KG1 (cell line): ENCODE results near the gene SLC9B2.

Source experiments
- DNase-seq: peaks from one replicate; lab custom pipeline; 2025; lab: John Stamatoyannopoulos, UW

SLC9B2 gene

DNA sequence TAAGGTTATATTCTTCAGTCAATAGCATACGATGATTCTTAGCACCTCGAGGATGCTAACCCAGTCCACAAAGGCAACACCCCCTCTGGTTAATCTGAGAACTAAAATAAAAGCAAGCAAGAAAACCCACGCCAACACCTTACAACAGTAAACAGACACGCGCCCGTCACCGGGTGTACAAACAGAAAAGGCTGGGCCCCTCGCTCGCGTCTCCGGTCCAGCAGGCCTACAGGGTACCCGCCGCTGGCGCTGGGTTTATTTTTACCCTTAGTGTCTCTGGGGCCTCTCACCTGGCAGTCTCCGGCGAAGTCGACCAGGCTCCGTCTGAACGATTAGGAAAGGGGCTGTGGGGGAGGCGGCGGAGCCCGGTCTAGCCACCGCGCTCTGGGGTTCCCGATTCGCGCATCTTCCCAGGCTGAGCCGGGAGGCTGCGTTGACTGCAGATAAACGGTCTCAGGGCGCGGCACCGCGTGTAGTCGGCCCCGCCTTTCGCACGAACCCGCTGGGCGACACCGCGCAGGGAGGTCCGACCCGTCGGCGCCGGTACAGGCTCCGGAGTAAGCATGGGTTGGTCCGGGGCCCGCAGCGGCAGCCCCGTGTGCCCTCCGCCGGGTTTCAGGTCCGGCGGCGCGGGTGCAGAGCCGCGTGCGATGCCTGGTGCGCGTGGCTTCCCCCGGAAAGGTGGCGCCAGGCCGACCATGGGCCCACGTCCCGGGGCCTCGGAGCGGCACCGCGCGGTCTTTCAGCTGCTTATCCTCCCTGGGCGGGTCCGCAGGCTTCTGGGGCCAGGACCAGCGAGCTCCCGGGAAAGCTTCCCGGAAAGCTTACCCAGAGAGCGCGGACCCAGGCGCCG is 441 bp downstream of the SLC9B2 start:
- peak; percentile 68 for DNase-seq

DNA sequence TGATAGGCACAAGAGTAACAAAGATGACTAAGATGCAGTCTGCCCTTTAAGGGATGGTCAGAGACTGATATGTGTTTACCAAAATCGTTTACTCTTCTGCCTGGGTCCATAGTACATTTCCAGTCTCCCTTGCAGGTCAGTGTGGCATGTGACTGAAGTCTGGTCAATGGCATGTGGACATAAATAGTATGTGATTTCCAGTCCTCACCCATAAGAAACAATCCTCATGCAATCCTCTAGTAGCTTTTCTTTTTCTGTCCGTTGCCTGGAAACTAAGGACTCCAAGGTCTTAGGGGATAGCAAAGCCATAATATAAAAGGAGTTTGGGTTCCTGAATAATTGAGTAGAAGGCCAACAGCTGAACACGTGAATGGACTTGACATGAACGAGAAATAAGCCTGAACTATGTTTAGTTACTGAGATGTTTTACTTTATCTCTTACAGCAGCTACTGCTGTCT is 1.1 kb downstream of the SLC9B2 start:
- DNase-seq, result no peak

DNA sequence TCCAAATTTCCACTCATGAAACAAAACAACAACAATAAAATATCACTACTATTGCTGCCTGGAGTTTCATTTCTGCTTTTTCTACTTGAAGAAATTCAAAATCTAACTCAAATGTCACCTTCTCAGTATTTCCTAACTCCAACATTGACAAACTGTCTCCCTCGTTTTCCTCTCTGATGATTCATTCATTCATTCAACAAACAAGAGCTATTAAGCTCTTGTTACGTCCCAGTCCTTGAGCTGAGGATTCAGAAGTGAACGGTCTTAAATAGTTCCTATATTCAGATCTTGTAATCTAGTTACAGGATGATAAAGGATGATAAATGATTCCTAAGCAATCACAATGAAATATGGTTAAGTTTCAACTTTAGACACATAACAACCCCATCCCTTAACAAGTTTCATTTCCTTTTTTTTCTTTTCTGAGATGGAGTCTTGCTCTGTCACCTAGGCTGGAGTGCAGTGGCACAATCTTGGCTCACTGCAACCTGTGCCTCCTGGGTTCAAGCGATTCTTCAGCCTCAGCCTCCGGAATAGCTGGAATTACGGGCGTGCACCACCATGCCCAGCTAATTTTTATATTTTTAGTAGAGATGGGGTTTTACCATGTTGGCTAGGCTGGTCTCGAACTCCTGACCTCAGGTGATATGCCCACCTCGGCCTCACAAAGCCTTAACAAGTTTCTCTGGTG is 1.7 kb downstream of the SLC9B2 start:
- no peak for DNase-seq

DNA sequence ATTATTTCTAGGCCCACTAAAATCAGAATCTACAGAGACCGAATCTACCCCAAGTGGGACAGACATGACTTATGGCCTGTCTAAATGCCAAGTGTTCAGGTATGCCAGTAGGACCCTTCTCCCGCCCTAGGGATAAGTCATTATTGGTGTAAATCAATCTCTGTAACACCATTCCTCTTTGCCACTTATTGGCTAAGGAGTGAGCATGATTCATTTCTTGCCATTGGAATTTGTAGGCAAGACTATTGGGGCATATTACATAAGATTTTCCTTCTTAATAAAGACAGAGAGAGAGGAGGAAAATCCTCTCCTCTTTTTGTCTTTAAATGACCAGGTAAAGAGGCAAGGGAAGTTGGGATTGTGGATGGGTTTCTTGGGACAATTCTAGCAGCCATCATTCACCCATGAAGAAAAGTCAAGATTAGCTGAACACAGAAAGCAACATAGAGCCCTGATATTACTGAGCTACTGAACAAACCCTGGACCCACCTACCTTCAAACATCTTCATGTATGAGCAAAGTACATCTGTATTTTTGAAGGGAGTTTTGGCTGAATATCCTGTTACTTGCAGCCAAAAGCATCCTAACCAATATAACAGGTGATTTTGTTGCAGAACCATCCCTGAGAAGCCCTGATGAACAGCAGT is 2.6 kb downstream of the SLC9B2 start:
- DNase-seq, result no peak

DNA sequence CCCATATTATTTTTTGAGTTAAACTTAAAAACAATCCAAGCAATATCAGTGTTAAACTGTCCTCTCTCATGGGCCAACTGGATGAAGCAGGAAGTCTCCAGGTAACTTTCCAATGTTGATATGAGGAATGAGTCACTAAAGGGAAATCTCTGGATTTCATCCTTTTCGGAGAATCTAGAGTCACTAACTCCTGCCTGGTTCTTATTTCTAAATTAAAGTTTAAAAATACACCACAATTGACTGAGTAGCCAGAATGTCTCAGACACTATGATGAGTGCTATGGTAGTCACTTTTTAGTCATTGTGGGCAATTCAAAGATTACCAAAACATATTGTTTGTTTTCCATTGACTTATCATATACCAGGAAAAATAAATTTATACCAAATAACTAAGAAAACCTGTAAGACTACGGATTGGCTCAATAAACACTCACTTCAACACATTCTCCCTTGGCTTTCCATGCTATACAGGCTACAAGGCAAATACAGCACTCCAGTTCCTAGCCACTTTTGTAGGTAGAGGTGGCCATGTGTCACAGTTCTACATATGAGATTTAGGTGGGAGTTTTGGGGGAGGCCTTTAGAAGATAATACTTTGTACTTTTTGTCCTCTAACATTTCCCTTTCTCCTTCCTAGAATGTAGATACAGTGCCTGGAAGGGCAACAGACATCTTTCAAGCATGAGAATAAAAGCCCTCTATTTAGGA is 8.6 kb downstream of the SLC9B2 start:
- no peak for DNase-seq

DNA sequence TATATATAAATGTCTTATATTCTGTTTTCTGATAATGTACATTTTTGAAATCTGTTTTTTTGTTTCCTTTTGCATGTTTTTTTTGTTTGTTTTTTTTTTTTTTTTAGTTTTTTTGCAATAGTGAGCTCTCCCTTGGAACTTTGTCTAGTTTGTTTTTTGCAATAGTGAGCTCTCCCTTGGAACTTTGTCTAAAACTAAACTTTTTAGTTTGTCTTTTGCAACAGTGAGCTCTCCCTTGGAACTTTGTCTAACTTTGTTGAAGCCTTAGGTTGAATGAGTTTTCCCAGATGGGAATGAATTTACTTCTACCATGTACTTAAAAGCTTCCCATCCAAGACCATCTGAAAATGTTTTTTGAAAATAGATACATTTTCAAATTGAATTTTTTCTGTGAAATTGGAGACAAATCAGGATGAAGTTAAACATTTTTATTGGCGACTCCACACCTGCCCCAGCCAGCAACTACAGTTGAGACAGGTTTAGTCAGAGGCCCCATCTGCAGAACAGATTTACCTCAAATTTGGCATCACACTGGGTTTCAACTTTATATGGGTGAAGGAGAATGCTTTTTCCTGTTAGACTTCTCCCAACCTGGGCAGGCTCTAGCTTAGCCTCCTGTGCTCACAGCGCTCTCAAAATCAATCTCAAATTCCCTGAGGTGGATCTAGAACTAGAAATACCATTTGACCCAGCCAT is 16.0 kb downstream of the SLC9B2 start:
- no peak for DNase-seq

DNA sequence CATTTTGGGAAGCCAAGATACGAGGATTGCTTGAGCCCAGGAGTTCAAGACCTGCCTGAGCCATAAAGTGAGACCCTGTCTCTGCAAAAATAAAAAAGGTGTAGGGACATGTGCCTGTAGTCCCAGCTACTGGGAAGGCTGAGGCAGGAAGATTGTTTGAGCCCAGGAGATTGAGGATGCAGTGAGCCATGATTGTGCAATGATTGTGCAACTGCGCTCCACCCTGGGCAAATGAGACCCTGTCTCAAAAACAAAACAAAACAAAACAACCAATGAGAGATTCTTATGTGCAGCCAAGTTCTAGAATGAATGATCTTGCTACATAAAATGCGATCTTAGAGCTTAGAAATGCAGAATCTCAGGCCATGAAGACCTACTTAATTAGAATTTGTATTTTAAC is 22.5 kb downstream of the SLC9B2 start:
- no peak for DNase-seq

DNA sequence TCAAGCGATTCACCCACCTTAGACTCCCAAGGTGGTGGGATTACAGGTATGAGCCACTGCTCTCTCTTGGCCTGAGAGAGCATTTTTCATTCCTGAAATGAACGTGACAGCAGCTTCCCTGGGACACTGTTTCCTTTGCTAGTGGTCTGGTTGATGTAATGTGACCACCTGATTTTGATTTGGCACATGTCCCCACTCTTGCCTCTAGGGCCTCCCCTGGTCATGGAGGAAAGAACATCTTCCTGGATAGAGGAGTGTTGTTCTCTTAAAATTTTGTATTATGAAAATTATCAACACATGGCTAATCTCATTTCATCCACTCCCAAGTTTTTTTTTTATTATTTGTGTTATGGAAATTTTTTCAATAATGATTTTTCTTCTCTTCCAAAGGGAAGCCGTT is 23.8 kb downstream of the SLC9B2 start:
- no peak for DNase-seq

DNA sequence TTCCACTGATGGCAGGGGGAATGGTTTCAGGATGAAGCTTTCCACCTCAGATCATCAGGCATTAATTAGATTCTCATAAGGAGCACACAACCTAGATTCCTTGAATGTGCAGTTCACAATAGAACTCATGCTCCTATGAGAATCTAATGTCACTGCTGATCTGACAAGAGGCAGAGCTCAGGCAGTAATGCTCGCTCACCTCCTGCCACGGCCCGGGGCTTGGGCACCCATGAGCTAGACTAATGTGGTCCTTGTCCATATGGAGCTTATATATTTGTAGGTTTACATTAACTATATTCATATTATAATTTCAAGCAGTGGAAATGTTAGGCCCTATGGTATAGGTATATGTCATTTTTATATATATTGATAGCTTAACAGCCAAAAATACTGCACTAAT is 24.4 kb downstream of the SLC9B2 start:
- no peak for DNase-seq

DNA sequence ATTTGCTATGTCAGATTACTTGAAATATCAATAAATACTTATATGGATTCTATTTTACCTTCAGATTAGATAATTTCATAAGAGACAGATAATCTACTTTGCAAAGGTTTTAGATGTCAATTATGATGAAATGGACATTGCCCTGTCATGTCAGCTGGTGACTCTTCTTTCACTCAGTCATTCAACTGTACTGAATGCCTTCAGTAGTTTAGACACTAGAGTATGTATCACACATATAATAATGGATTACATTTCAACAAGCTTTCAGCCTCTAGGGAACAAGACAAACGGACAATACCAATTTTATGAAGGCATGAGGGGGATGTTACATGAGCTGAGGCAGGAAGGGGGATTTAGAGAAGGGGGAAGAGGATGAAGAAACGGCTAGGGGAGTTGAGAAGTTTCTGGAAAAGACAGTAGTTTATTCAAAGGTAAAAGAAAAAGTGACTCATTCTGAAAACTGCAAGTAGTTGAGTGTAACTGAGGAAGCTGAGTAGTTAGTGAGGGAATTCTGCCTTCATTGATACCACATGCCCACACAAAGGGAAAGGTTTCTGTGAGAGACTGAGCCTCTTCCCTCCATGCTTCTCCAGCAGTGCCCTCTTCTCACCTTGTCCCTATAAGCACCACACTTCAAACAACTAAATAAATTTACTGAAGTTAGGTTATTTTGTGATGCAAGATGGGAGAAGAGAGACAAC is 25.7 kb downstream of the SLC9B2 start:
- DNase-seq, result no peak

DNA sequence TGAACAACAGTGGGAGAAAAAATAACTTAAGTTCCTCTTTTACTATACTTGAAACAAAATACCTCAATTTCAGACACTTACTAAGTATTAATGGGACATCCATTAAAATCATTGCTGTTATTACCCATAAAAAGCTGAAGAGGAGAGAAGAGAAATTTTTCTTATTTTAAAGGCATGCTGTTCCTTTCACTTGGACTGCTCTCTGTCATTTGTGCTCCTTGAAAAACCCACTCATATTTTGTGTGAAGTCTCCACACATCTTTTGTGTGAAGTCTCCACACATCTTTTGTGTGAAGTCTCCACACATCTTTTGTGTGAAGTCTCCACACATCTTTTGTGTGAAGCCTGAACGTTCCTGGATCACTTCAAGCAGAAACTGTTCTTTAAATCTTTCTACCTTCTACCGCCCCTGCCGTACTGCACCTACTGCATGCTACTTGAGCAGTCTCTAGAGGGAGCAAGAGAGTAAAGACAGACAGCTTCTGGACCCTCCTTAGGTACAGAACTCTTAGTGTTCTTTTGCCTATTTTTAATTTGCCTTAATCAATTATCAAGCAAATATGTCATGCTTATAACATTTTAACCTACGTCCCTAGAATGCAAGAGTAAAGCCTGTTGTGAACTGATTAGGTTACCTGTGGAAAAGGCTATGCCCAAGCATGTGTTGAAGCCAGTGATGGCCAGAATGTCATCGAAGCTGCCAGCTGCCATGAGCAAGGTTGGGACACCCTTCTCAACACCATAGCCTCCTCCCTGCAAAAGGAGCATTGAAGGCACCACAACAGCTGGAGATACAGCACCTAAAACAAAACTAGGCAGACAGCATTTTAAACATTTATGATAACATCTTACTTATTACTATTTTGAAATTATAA is 29.9 kb downstream of the SLC9B2 start:
- peak; percentile 31 for DNase-seq

DNA sequence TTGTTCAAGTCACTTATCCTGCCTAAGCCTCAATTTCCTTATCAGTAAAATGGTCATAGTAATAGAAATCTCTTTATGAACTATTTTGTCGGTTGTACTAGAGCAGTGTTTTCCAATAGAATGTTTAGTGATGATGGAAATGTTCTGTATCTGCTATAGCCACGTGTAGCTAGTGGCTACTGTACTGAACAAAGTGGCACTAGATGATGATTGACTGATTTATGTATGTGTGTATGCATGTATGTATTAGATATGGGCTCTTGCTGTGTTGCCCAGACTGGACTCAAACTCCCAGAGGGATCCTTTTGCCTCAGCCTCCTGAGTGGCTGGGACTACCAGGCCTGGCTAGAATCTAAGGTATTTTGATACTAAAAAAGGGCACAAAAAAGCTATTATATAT is 32.4 kb downstream of the SLC9B2 start:
- no peak for DNase-seq

DNA sequence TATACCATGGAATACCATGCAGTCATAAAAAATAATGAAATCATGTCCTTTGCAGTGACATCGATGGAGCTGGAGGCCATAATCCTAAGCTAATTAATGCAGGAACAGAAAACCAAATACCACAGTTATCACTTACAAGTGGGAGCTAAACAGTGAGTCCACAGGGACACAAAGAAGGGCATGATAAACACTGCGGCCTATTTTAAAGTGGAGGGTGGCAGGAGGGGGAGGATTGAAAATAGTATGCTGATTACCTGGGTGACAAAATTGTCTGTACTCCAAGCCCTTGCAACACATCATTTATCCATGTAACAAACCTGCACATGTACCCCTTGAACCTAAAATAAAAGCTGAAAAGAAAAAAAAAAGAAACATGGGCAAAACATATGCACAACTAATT is 40.4 kb downstream of the SLC9B2 start:
- DNase-seq, result no peak

DNA sequence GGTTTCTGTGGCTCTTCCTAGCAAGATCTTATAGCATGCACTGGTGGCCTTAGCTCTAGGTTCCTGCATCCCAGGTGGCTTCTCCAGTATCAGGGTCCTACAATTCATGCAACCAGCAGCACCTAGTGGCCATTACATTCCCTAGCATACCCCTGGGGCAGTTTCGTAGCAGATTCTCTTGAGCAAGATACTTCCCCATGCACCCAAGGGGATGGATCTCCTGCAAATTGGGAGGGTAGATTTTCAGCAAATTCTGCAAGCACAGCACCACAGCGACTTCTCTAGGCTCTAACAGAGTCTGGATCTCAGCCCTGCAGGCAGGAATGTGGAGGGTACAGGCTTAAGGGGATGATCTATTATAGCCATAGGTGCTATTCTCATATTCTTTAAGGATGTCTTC is 44.0 kb downstream of the SLC9B2 start:
- DNase-seq, result no peak

DNA sequence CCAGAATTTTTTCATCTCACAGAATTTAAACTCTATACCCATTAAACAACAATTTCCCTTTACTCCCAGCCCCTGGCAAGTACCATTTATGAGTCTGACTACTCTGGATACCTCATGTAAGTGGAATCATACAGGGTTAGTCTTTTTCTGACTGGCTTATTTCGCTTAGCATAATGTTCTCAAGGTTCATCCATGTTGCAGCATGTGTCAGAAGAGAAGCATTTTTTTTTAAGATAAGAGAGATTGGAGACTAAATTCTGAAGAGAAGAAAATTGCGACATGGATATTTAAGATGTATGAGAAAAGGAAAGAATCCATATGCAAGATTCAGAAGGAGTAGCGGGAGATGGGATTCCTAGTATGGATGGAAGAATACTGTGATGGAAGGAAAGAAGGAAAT is 45.8 kb downstream of the SLC9B2 start:
- DNase-seq, result no peak

DNA sequence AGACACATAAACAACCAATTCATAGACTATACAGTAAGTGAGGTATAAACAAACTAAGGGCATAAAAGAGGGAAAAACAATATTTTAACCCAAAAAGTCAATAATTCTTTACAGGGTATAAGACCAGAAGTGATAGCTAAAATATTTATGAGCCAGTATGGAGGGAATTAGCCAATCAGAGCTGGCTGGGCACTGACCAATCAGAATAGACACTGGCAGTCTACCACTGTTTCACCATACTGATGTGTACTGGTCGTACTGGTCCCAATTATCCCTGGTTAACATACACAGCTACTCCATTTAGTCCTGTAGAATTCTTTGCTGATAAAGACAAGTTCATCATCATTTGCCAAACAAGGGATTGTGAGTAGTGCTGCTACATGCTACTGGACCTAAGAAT is 47.3 kb downstream of the SLC9B2 start:
- DNase-seq, result no peak

DNA sequence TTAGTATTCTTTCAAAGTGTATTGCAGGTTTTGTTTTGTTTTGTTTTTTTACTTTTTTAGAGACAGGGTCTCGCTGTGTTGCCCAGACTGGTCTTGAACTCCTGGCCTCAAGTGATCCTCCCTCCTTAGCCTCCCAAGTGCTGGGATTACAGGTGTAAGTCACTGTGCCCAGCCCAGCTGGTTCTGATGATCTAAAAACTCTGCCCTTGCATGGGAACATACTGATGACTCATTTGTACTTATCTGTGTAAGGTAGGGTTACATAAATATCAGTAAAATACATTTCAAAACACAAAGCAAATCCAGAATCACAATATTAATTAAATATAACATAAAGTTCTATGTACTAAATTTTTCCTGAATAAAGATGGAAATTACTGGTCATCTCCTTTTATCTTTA is 49.7 kb downstream of the SLC9B2 start:
- DNase-seq, result no peak

DNA sequence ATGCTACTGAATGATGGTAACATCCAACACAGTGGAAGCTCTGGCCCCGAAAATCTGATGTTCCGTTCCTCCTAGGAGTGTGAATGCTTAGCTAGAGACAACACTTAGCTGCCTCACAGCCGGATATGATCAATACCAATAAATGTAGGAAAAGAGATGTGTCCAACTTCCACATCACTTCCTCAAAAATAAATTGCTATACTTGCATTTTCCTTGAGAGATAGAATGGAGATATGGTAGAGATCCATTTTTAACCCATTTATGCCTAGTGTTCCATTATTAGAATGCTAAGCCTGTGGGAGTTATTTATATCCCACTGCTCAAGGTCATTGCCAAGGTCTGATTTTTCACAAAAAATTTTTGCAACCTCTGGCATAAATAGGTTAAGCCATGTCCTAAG is 51.6 kb downstream of the SLC9B2 start:
- no peak for DNase-seq

DNA sequence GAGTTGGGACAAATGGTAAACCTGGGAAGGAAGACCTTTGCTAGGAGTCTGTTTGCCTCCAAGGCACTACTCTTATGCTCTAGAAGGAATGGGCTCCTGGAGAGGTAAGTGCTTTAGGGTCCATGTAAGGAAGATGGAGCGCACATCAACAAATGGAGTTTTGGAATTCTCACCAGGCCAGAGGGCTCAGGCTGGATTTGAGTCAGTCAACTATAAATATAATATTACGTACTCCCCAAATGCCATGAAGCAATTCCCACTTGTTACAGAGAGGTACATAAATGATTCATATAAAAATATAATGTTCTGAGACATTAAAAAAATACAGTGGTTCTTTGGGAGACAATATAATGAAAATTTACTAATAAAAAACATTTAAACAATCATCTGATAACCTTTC is 55.4 kb downstream of the SLC9B2 start:
- DNase-seq, result no peak
